ENCODE measurements around the gene ZFYVE28.

GRCh38 chr4:2322227-2322626 is 96.2 kb downstream of the ZFYVE28 start:
- TF ChIP-seq ZNF24 (IDR thresholded peaks at IDR 0.05) (no peak), POLR2A (IDR thresholded peaks at IDR 0.05; ENCODE audit: low read depth, low read length) (no peak), CTCF (IDR thresholded peaks at IDR 0.05 in 2 of 3, conservative IDR thresholded peaks at IDR 0.05 in 1 of 3; ENCODE audit: control insufficient read depth in 2 of 3, extremely low read depth in 1 of 3, insufficient read depth in 1 of 3, low read depth in 3 of 3, low read length in 3 of 3) (no peak), TARDBP (IDR thresholded peaks at IDR 0.05; ENCODE audit: borderline replicate concordance) (no peak), SMC3 (IDR thresholded peaks at IDR 0.05; ENCODE audit: borderline replicate concordance, low read length) (no peak), ZNF207 (IDR thresholded peaks at IDR 0.05; ENCODE audit: borderline replicate concordance) (no peak), NR2C2 (IDR thresholded peaks at IDR 0.05; ENCODE audit: borderline replicate concordance, control insufficient read depth, insufficient read length, low read depth) (no peak), MAX (IDR thresholded peaks at IDR 0.05; ENCODE audit: low read depth, low read length) (no peak), POLR2AphosphoS5 (IDR thresholded peaks at IDR 0.05; ENCODE audit: low read length) (no peak), EZH2 (IDR thresholded peaks at IDR 0.05; ENCODE audit: borderline replicate concordance, control insufficient read depth, low read depth, low read length) (no peak), MEF2A (IDR thresholded peaks at IDR 0.05; ENCODE audit: insufficient read depth, low read depth, low read length) (no peak), BRCA1 (IDR thresholded peaks at IDR 0.05; ENCODE audit: low read depth, low read length) (no peak), ZBED1 (IDR thresholded peaks at IDR 0.05; ENCODE audit: borderline replicate concordance) (no peak), USF1 (IDR thresholded peaks at IDR 0.05; ENCODE audit: borderline replicate concordance, extremely low read length, insufficient read depth, low read depth, low read length) (no peak)

All from GM12878 (cell line).